ENCODE results near the gene GRHPR. TPM values are rescaled to one million over a fixed set of nuclear protein-coding genes. Genes with fewer than 3 reads are reported as not detected.

The GRHPR gene
- total and polyA plus RNA-seq, 2 of the 8 experiments (the other 6 are each of a cell fraction or from before 2014, with no cell fraction given): 97.0 to 201 TPM

DNA sequence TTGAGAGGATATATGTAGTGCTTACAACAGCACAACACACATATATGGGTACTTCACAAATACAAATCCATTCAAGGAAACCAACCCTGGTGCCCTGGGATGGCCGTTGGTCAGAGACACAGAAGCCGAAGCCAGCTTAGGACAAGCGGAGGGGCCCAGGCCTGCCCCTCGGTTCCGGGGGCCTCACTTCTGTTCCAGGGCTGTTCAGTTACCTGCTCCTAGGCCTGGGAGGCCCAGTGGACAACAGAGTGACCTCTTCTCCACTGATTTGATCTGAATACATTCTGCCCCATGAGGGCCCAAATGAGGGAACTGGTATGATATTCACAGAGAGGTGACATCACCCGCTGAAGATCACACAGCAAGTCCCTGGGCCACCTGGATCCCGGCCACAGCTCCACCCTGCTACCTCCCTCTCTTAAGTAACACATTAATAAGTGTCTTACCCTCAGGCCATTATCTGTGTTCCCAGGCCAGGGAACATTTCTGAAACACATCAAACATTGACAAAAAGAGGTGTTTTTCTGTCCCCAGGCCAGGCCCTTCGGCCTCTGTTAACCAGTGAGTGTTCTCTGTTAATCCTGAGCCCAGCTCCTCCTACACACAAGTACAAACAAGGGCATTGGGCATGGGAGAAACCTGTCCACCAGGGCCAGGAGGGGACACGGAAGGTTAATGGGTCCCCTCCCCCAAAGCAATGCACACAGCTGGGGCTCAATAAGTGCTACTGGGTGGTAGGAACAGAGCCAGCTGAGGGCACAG, 4.5 kb upstream of the GRHPR start:
- Histone ChIP-seq H3K36me3 (ENCODE audit: control insufficient read depth in 2 of 4, insufficient read depth in 4 of 4, low read length in 3 of 4) (no peaks in the 10 kb centered on the region), H2BK120ac (replicated peaks; ENCODE audit: low read depth, low read length) (no peak overlapping the region), H3K14ac (ENCODE audit: insufficient read length) (no peak overlapping the region), H3K27me3 (replicated peaks in 1 of 4; ENCODE audit: control insufficient read depth in 3 of 4, extremely low read depth in 1 of 4, insufficient read depth in 3 of 4, low read length in 3 of 4) (no peaks in the 10 kb centered on the region), H3K23me2 (ENCODE audit: low read depth, low read length) (peaks cover 2% of the 10 kb centered on the region; the same call in 1 of the 2 replicates), H2BK12ac (ENCODE audit: low read depth, low read length) (no peak overlapping the region), H2AK5ac (ENCODE audit: low read depth, low read length) (no peak overlapping the region), H3K56ac (replicated peaks; ENCODE audit: insufficient read length, low read depth, low read length) (no peak overlapping the region), H4K8ac (ENCODE audit: extremely low read depth, insufficient read depth, low read length) (no peak overlapping the region), H4K91ac (replicated peaks; ENCODE audit: insufficient read length, low read length) (no peak overlapping the region), H3K23ac (ENCODE audit: insufficient read length) (no peak overlapping the region), H2AFZ (ENCODE audit: low read length) (no peak overlapping the region), H2BK15ac (ENCODE audit: low read length) (no peak overlapping the region), H3K9me3 (ENCODE audit: insufficient read depth in 2 of 2, low read depth in 1 of 2, low read length in 1 of 2) (no peaks in the 10 kb centered on the region), H3K4ac (replicated peaks; ENCODE audit: insufficient read length, low read depth, low read length) (no peak overlapping the region), H2BK20ac (ENCODE audit: low read length) (no peak overlapping the region), H3K4me1 (replicated peaks in 1 of 4; ENCODE audit: control insufficient read depth in 3 of 4, insufficient read depth in 4 of 4, low read length in 3 of 4) (peaks cover 2 to 22% (median 14%) of the 10 kb centered on the region in 4 experiments), H3K27ac (ENCODE audit: low read depth, low read length) (no peak overlapping the region), H3K79me2 (ENCODE audit: control insufficient read depth in 1 of 2, insufficient read depth in 2 of 2, low read length in 2 of 2) (peaks cover 0 to 4% of the 10 kb centered on the region in 2 experiments; a peak in 1 of 4 replicates), H3K18ac (ENCODE audit: extremely low read depth, low read length) (no peak overlapping the region), H4K5ac (ENCODE audit: insufficient read length, low read depth, low read length) (no peak overlapping the region), H3K4me3 (ENCODE audit: extremely low read depth in 1 of 4, insufficient read depth in 2 of 4, low read depth in 3 of 4, low read length in 4 of 4) (no peak overlapping the region), H3K4me2 (ENCODE audit: insufficient read depth in 1 of 2, low read depth in 2 of 2, low read length in 2 of 2) (no peak overlapping the region), H4K20me1 (replicated peaks in 1 of 2; ENCODE audit: control insufficient read depth in 1 of 2, insufficient read depth in 2 of 2, low read length in 2 of 2) (no peaks in the 10 kb centered on the region), H3K79me1 (ENCODE audit: low read depth, low read length) (0 out of 2 replicates have a peak, but pooled peaks cover 2% of the 10 kb centered on the region), H2BK5ac (ENCODE audit: low read depth, low read length) (no peak overlapping the region), H3K9ac (replicated peaks in 1 of 4; ENCODE audit: extremely low read depth in 1 of 4, low read depth in 3 of 4, low read length in 3 of 4) (no peak overlapping the region)
- CTCF ChIA-PET (ENCODE audit: partially characterized antibody): interaction anchor here (0.5 to 2.0 kb wide), 5 partner anchors 11 to 534 kb away, joined by 3 to 9 read pairs (median 3); no protein-coding TSS in a partner anchor
- FAIRE-seq: no peak
- no peak for DNase-seq (ENCODE audit: low read depth in 1 of 2, low spot score in 2 of 2)
- POLR2A ChIA-PET (ENCODE audit: partially characterized antibody): interaction anchor here (0.9 to 2.4 kb wide), 5 partner anchors 12 to 48 kb away, joined by 3 to 7 read pairs (median 6); no protein-coding TSS in a partner anchor
- 91% methylated on average over 9 of the region's 9 CpGs; no CpG with 5 or more reads in 1 of the 2 experiments for WGBS, 2 experiments (ENCODE audit: extremely low coverage in 1 of 2, insufficient coverage in 1 of 2, insufficient read length in 1 of 2, insufficient replicate concordance in 2 of 2, low coverage in 1 of 2, low lambda C conversion rate in 2 of 2, missing lambda C conversion rate in 1 of 2)

Measured in H1 (cell line).